ENCODE data around the gene DLGAP1.

- TF ChIP-seq CTCF (IDR thresholded peaks at IDR 0.05; ENCODE audit: control extremely low read depth in 1 of 3, insufficient read depth in 1 of 3, low read depth in 1 of 3, low read length in 3 of 3) (no peak), NRF1 (IDR thresholded peaks at IDR 0.05; ENCODE audit: low read depth, low read length) (no peak), JUN (IDR thresholded peaks at IDR 0.05; ENCODE audit: low read depth, low read length) (no peak), CHD7 (IDR thresholded peaks at IDR 0.05; ENCODE audit: insufficient replicate concordance, low read length) (no peak), MAX (IDR thresholded peaks at IDR 0.05) (no peak), KDM5A (IDR thresholded peaks at IDR 0.05; ENCODE audit: low read length) (no peak), USF2 (IDR thresholded peaks at IDR 0.05; ENCODE audit: low read length) (no peak), YY1 (IDR thresholded peaks at IDR 0.05; ENCODE audit: low read depth, low read length) (no peak), CREB1 (IDR thresholded peaks at IDR 0.05) (no peak), TCF12 (IDR thresholded peaks at IDR 0.05; ENCODE audit: low read depth, low read length) (no peak), POLR2A (IDR thresholded peaks at IDR 0.05; ENCODE audit: control extremely low read depth in 1 of 2, low read depth in 2 of 2, low read length in 2 of 2) (no peak)
Observed at GRCh38 chr18:3611313-3612090, 843.6 kb downstream of the DLGAP1 start.
